SK-N-SH treated with all-trans-retinoic acid at 6 μM for 48 hours (cell line): ENCODE results near the gene AOPEP.

Source experiments
- GLIS3 ChIP-seq: fragments of 250-450 bp; sonication (Bioruptor Pico); IDR thresholded peaks from 2 replicates; pipeline ENCODE4 v1.5.0; 2020; ENCODE audit warnings: mild to moderate bottlenecking, moderate library complexity
- ISL1 ChIP-seq: fragments of 250-450 bp; sonication (Bioruptor Pico); IDR thresholded peaks from 2 replicates; pipeline ENCODE4 v2.1.2; 2022; ENCODE audit warnings: mild to moderate bottlenecking, moderate library complexity
- OSR1 ChIP-seq: fragments of 250-450 bp; sonication (Bioruptor Pico); IDR thresholded peaks from 2 replicates; pipeline ENCODE4 v1.8.0; 2022; ENCODE audit warnings: moderate library complexity, mild to moderate bottlenecking, inconsistent platforms
- PATZ1 ChIP-seq: fragments of 250-450 bp; sonication (Bioruptor Pico); IDR thresholded peaks from 2 replicates; pipeline ENCODE4 v1.8.0; 2020; ENCODE audit warnings: mild to moderate bottlenecking, moderate library complexity, borderline replicate concordance
- POU6F1 ChIP-seq: fragments of 250-450 bp; sonication (Bioruptor Pico); IDR thresholded peaks from 2 replicates; pipeline ENCODE4 v1.8.0; 2021; ENCODE audit warnings: low read depth, mild to moderate bottlenecking, moderate library complexity, borderline replicate concordance
- PPARA ChIP-seq: fragments of 250-450 bp; sonication (Bioruptor Pico); IDR thresholded peaks from 2 replicates; pipeline ENCODE4 v1.5.0; 2020; ENCODE audit warnings: mild to moderate bottlenecking, borderline replicate concordance
- SNAI2 ChIP-seq: fragments of 250-450 bp; sonication (Bioruptor Pico); IDR thresholded peaks from 2 replicates; pipeline ENCODE4 v1.5.0; 2020; ENCODE audit warnings: mild to moderate bottlenecking, moderate library complexity
- TCF4 ChIP-seq: fragments of 250-450 bp; sonication (Bioruptor Pico); IDR thresholded peaks from 2 replicates; pipeline ENCODE4 v1.8.0; 2021; ENCODE audit warnings: mild to moderate bottlenecking, moderate library complexity, borderline replicate concordance
- ZFP3 ChIP-seq: fragments of 250-450 bp; sonication (Bioruptor Pico); IDR thresholded peaks from 2 replicates; pipeline ENCODE4 v1.5.0; 2020; ENCODE audit warnings: mild to moderate bottlenecking, moderate library complexity
- ZNF70 ChIP-seq: fragments of 450-650 bp; formaldehyde crosslinking; IDR thresholded peaks from 2 replicates; pipeline ENCODE4 v1.5.0; 2020; ENCODE audit warnings: mild to moderate bottlenecking, moderate library complexity
- ZNF8 ChIP-seq: fragments of 450-650 bp; formaldehyde crosslinking; IDR thresholded peaks from 2 replicates; pipeline ENCODE4 v1.5.0; 2020; ENCODE audit warnings: mild to moderate bottlenecking, moderate library complexity

- TF ChIP-seq TCF4 (no peak), SNAI2 (no peak), ISL1 (no peak), PATZ1 (CRISPR knock-in tag) (no peak), ZFP3 (no peak), PPARA (no peak), OSR1 (no peak), POU6F1 (CRISPR knock-in tag) (no peak), GLIS3 (CRISPR knock-in tag) (no peak), ZNF70 (CRISPR knock-in tag) (no peak), ZNF8 (no peak)
Measured at GRCh38 chr9:95078511-95078910, 352.0 kb downstream of the AOPEP start.
